GM18520 (cell line): ENCODE data around the gene THSD7A.

Experiments
- ATAC-seq: cut with Tn5 transposase; IDR thresholded peaks from one replicate; pipeline ENCODE4 v1.9.1; 2021; ENCODE audit not compliant: unreplicated experiment

Gene THSD7A

GRCh38 chr7:11642841-11643240, 189.2 kb downstream of the THSD7A start:
- no peak for ATAC-seq

- ATAC-seq: no peak
Measured at GRCh38 chr7:11642276-11642675, 189.7 kb downstream of the THSD7A start.

- ATAC-seq: no peak
Measured at GRCh38 chr7:11638011-11638774, 193.8 kb downstream of the THSD7A start.

GRCh38 chr7:11636274-11636673, 195.7 kb downstream of the THSD7A start:
- no peak for ATAC-seq

GRCh38 chr7:11633310-11633709, 198.7 kb downstream of the THSD7A start:
- no peak for ATAC-seq

GRCh38 chr7:11630355-11630754, 201.6 kb downstream of the THSD7A start:
- no peak for ATAC-seq

- ATAC-seq: no peak
Measured at GRCh38 chr7:11625669-11626068, 206.3 kb downstream of the THSD7A start.

GRCh38 chr7:11623093-11623678, 208.8 kb downstream of the THSD7A start:
- no peak for ATAC-seq

GRCh38 chr7:11620406-11621253, 211.4 kb downstream of the THSD7A start:
- ATAC-seq: no peak

- no peak for ATAC-seq
Measured at GRCh38 chr7:11616466-11616865, 215.5 kb downstream of the THSD7A start.

GRCh38 chr7:11615174-11615573, 216.8 kb downstream of the THSD7A start:
- no peak for ATAC-seq

- peak; percentile 82 for ATAC-seq
Measured at GRCh38 chr7:11613292-11613930, 218.6 kb downstream of the THSD7A start.

- no peak for ATAC-seq
Measured at GRCh38 chr7:11612737-11613136, 219.3 kb downstream of the THSD7A start.

- ATAC-seq: no peak
Measured at GRCh38 chr7:11609096-11609670, 222.8 kb downstream of the THSD7A start.

GRCh38 chr7:11607686-11608085, 224.3 kb downstream of the THSD7A start:
- ATAC-seq: no peak

GRCh38 chr7:11605749-11606148, 226.2 kb downstream of the THSD7A start:
- no peak for ATAC-seq

GRCh38 chr7:11604505-11604904, 227.5 kb downstream of the THSD7A start:
- ATAC-seq: no peak

GRCh38 chr7:11601761-11602160, 230.2 kb downstream of the THSD7A start:
- ATAC-seq: no peak

- ATAC-seq: no peak
Measured at GRCh38 chr7:11593322-11593721, 238.7 kb downstream of the THSD7A start.

GRCh38 chr7:11592699-11593098, 239.3 kb downstream of the THSD7A start:
- no peak for ATAC-seq

GRCh38 chr7:11591943-11592342, 240.1 kb downstream of the THSD7A start:
- ATAC-seq: no peak
